Esophagus muscularis mucosa (tissue), 4 donors: Measurements from ENCODE around the gene SRGAP3.

Experiments
- CTCF ChIP-seq, 3 experiments: fragments of 200-600 bp in 2 of 3; fragments of 450-650 bp in 1 of 3; sonication (generic) in 2 of 3; IDR thresholded peaks; one replicate each; pipeline ENCODE4 v1.5.1; 2017 to 2019; ENCODE audit warnings: antibody characterized with exemption in 3 of 3, mild to moderate bottlenecking in 2 of 3, moderate library complexity in 1 of 3
- EP300 ChIP-seq: sonication (generic); formaldehyde crosslinking; IDR thresholded peaks from one replicate; pipeline ENCODE4 v1.6.1; 2017; ENCODE audit warnings: antibody characterized with exemption
- POLR2AphosphoS5 ChIP-seq, 2 donors: sonication (generic); formaldehyde crosslinking; IDR thresholded peaks; one replicate each; pipeline ENCODE4 v1.6.1; 2017; ENCODE audit warnings: antibody characterized with exemption in 2 of 2

- TF ChIP-seq CTCF (IDR thresholded peaks at IDR 0.05) (no peak), EP300 (no peak), POLR2AphosphoS5 (IDR thresholded peaks at IDR 0.05) (no peak)
Observed at GRCh38 chr3:9207116-9207763, 42.2 kb downstream of the SRGAP3 start.
